GM12878 (cell line): ENCODE results near the gene WNT5A.

Source experiments
- CTCF ChIP-seq, 3 experiments: IDR thresholded peaks in 2 of 3; conservative IDR thresholded peaks in 1 of 3; 2 replicates each; pipeline ENCODE4 v1.5.1; 2011; ENCODE audit warnings: low read depth in 3 of 3, low read length in 3 of 3, mild to moderate bottlenecking in 3 of 3, control low read depth in 2 of 3, moderate library complexity in 2 of 3, inconsistent platforms in 1 of 3, mixed read lengths in 1 of 3; ENCODE audit not compliant: control insufficient read depth in 2 of 3, insufficient read depth in 1 of 3; ENCODE audit errors: extremely low read depth in 1 of 3
- ESRRA ChIP-seq: IDR thresholded peaks from 2 replicates; pipeline ENCODE4 v1.6.1; 2012; ENCODE audit warnings: mild to moderate bottlenecking, low read length, improper control_type of control experiment
- EZH2 ChIP-seq: IDR thresholded peaks from 2 replicates; pipeline ENCODE4 v1.6.1; 2012; ENCODE audit warnings: low read depth, mild to moderate bottlenecking, control low read depth, inconsistent platforms, low read length, borderline replicate concordance; ENCODE audit not compliant: control insufficient read depth
- FOXM1 ChIP-seq: IDR thresholded peaks from 2 replicates; pipeline ENCODE4 v1.6.1; 2012; ENCODE audit warnings: low read depth, mild to moderate bottlenecking, inconsistent platforms, low read length, moderate library complexity
- MYC ChIP-seq: IDR thresholded peaks from 2 replicates; pipeline ENCODE4 v1.6.1; 2011; ENCODE audit warnings: mild to moderate bottlenecking, low read length, moderate library complexity, inconsistent platforms; ENCODE audit not compliant: insufficient read depth, insufficient replicate concordance, insufficient read length, severe bottlenecking
- POLR2A ChIP-seq: IDR thresholded peaks from 2 replicates; pipeline ENCODE4 v1.6.1; 2011; ENCODE audit warnings: low read depth, mild to moderate bottlenecking, low read length
- POLR2AphosphoS5 ChIP-seq: IDR thresholded peaks from 2 replicates; pipeline ENCODE4 v1.6.1; 2011; ENCODE audit warnings: mild to moderate bottlenecking, low read length, inconsistent platforms
- RFX5 ChIP-seq: IDR thresholded peaks from 2 replicates; pipeline ENCODE4 v1.6.1; 2011; ENCODE audit warnings: low read depth, low read length, improper control_type of control experiment
- SMC3 ChIP-seq: IDR thresholded peaks from 2 replicates; pipeline ENCODE4 v1.6.1; 2011; ENCODE audit warnings: low read length, improper control_type of control experiment, borderline replicate concordance
- SPI1 ChIP-seq: IDR thresholded peaks from 2 replicates; pipeline ENCODE4 v1.6.1; 2011; ENCODE audit warnings: low read depth, mild to moderate bottlenecking, low read length, moderate library complexity, borderline replicate concordance; ENCODE audit not compliant: insufficient read depth
- TBL1XR1 ChIP-seq: IDR thresholded peaks from 2 replicates; pipeline ENCODE4 v1.6.1; 2012; ENCODE audit warnings: low read depth, low read length, improper control_type of control experiment
- ZNF274 ChIP-seq: IDR thresholded peaks from one replicate; pipeline ENCODE4 v1.8.0; 2011; ENCODE audit not compliant: insufficient read length, insufficient read depth

GRCh38 chr3:55471522-55472280 is 15.4 kb downstream of the WNT5A start:
- TF ChIP-seq SMC3 (no peak), SPI1 (peak; percentile 58; the same call in 1 of the 2 replicates), POLR2AphosphoS5 (no peak), EZH2 (no peak), CTCF (IDR thresholded peaks at IDR 0.05 in 2 of 3, conservative IDR thresholded peaks at IDR 0.05 in 1 of 3; ENCODE audit: control insufficient read depth in 2 of 3, extremely low read depth in 1 of 3, insufficient read depth in 1 of 3, low read depth in 3 of 3, low read length in 3 of 3) (no peak), POLR2A (no peak), RFX5 (no peak), MYC (no peak), ESRRA (no peak), FOXM1 (no peak), TBL1XR1 (no peak), ZNF274 (no peak)
